ENCODE data around the gene SLC39A11.

- TF ChIP-seq CTCF (IDR thresholded peaks at IDR 0.05) (no peak), POLR2A (IDR thresholded peaks at IDR 0.05) (no peak)
These were observed 144.4 kb downstream of the SLC39A11 start for GRCh38 chr17:72948115-72948514.

Measured in testis (tissue), 2 donors.